ENCODE results near the gene SVEP1.

SVEP1 gene

DNA sequence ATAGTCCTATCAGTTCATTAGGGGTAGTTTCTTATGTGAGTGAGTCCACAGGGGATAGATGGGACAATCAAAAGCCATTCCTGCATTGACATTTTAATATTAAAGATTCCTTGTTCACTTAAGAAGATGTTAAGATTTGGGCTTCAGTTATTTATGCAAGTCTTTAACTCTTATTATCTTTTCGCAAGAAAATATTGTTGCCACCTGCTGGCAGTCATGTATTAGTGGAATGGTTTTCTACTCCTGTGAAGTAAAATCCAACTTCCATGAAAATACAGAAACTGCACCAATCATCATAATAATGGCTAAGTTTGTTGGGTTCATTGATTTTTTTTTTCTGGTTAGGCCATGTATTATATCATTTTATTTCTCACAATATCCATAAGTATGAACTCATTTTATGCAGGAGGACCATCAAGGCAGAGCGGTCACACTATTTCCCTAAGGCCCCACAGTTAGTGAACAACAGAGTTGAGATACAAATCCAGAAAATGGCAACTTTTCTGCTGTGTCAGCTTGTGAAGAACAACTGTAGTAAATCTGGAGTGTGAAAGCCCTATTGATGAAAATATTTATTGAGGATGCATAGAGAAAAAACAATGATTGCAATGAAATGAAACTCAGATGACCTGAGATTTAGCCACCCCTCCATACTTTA, 153.4 kb downstream of the SVEP1 start:
- Histone ChIP-seq H3K4me1 (ENCODE audit: control insufficient read depth, insufficient read depth, low read length) (no peaks in the 10 kb centered on the region), H3K27ac (ENCODE audit: extremely low read depth, low read depth, low read length) (no peak overlapping the region), H3K36me3 (ENCODE audit: control insufficient read depth in 2 of 2, insufficient read depth in 1 of 2, low read length in 2 of 2) (no peaks in the 10 kb centered on the region), H3K9me3 (ENCODE audit: control insufficient read depth, insufficient read depth, low read depth, low read length) (no peaks in the 10 kb centered on the region), H3K4me3 (ENCODE audit: low read depth, low read length) (no peak overlapping the region)
- no peak for TF ChIP-seq ZNF585B (tag by site-specific recombination; IDR thresholded peaks at IDR 0.05)
- TF ChIP-seq ZNF394 (tag by site-specific recombination; IDR thresholded peaks at IDR 0.05; ENCODE audit: borderline replicate concordance), result no peak
- TF ChIP-seq ZNF600 (tag by site-specific recombination; IDR thresholded peaks at IDR 0.05), result no peak
- TF ChIP-seq ZNF23 (tag by site-specific recombination; IDR thresholded peaks at IDR 0.05; ENCODE audit: borderline replicate concordance), result no peak
- no peak for TF ChIP-seq HOXD13 (CRISPR knock-in tag; IDR thresholded peaks at IDR 0.05; ENCODE audit: borderline replicate concordance)
- TF ChIP-seq ZBTB17 (tag by site-specific recombination; IDR thresholded peaks at IDR 0.05), result no peak
- no peak for TF ChIP-seq ZNF416 (tag by site-specific recombination; IDR thresholded peaks at IDR 0.05)
- TF ChIP-seq SP7 (tag by site-specific recombination; IDR thresholded peaks at IDR 0.05), result no peak
- TF ChIP-seq ZNF19 (tag by site-specific recombination; IDR thresholded peaks at IDR 0.05; ENCODE audit: low read depth), result no peak
- TF ChIP-seq, protein P1, sequence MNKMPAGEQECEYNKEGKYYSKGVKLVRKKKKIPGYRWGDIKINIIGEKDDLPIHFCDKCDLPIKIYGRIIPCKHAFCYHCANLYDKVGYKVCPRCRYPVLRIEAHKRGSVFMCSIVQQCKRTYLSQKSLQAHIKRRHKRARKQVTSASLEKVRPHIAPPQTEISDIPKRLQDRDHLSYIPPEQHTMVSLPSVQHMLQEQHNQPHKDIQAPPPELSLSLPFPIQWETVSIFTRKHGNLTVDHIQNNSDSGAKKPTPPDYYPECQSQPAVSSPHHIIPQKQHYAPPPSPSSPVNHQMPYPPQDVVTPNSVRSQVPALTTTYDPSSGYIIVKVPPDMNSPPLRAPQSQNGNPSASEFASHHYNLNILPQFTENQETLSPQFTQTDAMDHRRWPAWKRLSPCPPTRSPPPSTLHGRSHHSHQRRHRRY (tag by site-specific recombination; IDR thresholded peaks at IDR 0.05), result no peak
- TF ChIP-seq, protein P2, sequence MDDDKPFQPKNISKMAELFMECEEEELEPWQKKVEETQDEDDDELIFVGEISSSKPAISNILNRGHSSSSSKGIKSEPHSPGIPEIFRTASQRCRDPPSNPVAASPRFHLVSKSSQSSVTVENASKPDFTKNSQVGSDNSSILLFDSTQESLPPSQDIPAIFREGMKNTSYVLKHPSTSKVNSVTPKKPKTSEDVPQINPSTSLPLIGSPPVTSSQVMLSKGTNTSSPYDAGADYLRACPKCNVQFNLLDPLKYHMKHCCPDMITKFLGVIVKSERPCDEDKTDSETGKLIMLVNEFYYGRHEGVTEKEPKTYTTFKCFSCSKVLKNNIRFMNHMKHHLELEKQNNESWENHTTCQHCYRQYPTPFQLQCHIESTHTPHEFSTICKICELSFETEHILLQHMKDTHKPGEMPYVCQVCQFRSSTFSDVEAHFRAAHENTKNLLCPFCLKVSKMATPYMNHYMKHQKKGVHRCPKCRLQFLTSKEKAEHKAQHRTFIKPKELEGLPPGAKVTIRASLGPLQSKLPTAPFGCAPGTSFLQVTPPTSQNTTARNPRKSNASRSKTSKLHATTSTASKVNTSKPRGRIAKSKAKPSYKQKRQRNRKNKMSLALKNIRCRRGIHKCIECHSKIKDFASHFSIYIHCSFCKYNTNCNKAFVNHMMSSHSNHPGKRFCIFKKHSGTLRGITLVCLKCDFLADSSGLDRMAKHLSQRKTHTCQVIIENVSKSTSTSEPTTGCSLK (tag by site-specific recombination; IDR thresholded peaks at IDR 0.05), result no peak
- no peak for TF ChIP-seq ZNF521 (tag by site-specific recombination; IDR thresholded peaks at IDR 0.05)
- ChIA-PET CTCF (interaction anchor here (0.7 kb wide), 1 partner anchor 731 kb away, joined by 3 read pairs; no protein-coding TSS in a partner anchor), POLR2A (no interaction called here)

DNA sequence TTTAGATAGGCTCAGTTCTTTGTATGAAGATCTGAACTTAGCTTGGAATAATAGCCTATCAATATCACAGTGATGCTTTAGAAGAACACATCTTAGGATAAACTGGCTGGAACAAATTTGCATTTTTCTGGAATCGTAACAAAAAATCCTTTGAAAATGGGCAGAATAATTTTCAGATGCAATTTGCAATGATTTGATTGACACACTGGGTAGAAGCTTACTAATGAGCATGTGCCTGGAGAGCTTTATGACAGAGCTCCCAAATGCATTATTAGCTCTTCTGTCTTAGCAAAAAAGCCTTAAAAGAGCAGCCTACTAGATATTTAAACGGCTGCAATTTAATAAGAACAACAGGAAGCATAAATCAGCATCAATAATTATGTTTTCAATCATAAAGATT, 165.1 kb downstream of the SVEP1 start:
- H3K4me3 ChIP-seq (ENCODE audit: low read depth, low read length), result no peak overlapping the region
- H3K4me1 ChIP-seq (ENCODE audit: control insufficient read depth, insufficient read depth, low read length), result no peaks in the 10 kb centered on the region
- ChIA-PET POLR2A (no interaction called here), CTCF (interaction anchor here (0.7 to 1.0 kb wide), 2 partner anchors 13 to 197 kb away, joined by 3 read pairs; no protein-coding TSS in a partner anchor)
- no peaks in the 10 kb centered on the region for H3K36me3 ChIP-seq (ENCODE audit: control insufficient read depth in 2 of 2, insufficient read depth in 1 of 2, low read length in 2 of 2)
- H3K9me3 ChIP-seq (ENCODE audit: control insufficient read depth, insufficient read depth, low read depth, low read length), result no peaks in the 10 kb centered on the region
- H3K27ac ChIP-seq (ENCODE audit: extremely low read depth, low read depth, low read length), result no peak overlapping the region
- no peak for TF ChIP-seq TCF7L2 (IDR thresholded peaks at IDR 0.05; ENCODE audit: borderline replicate concordance, low read depth, low read length)
- TF ChIP-seq, protein P3, sequence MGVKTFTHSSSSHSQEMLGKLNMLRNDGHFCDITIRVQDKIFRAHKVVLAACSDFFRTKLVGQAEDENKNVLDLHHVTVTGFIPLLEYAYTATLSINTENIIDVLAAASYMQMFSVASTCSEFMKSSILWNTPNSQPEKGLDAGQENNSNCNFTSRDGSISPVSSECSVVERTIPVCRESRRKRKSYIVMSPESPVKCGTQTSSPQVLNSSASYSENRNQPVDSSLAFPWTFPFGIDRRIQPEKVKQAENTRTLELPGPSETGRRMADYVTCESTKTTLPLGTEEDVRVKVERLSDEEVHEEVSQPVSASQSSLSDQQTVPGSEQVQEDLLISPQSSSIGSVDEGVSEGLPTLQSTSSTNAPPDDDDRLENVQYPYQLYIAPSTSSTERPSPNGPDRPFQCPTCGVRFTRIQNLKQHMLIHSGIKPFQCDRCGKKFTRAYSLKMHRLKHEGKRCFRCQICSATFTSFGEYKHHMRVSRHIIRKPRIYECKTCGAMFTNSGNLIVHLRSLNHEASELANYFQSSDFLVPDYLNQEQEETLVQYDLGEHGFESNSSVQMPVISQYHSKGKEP (tag by site-specific recombination; IDR thresholded peaks at IDR 0.05), result no peak
- TF ChIP-seq, protein P4, sequence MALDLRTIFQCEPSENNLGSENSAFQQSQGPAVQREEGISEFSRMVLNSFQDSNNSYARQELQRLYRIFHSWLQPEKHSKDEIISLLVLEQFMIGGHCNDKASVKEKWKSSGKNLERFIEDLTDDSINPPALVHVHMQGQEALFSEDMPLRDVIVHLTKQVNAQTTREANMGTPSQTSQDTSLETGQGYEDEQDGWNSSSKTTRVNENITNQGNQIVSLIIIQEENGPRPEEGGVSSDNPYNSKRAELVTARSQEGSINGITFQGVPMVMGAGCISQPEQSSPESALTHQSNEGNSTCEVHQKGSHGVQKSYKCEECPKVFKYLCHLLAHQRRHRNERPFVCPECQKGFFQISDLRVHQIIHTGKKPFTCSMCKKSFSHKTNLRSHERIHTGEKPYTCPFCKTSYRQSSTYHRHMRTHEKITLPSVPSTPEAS (tag by site-specific recombination; IDR thresholded peaks at IDR 0.05), result no peak
- TF ChIP-seq ZNF404 (tag by site-specific recombination; IDR thresholded peaks at IDR 0.05), result no peak
- no peak for TF ChIP-seq ZNF426 (tag by site-specific recombination; IDR thresholded peaks at IDR 0.05)
- TF ChIP-seq FEZF1 (tag by site-specific recombination; IDR thresholded peaks at IDR 0.05), result no peak
- TF ChIP-seq, protein P5, sequence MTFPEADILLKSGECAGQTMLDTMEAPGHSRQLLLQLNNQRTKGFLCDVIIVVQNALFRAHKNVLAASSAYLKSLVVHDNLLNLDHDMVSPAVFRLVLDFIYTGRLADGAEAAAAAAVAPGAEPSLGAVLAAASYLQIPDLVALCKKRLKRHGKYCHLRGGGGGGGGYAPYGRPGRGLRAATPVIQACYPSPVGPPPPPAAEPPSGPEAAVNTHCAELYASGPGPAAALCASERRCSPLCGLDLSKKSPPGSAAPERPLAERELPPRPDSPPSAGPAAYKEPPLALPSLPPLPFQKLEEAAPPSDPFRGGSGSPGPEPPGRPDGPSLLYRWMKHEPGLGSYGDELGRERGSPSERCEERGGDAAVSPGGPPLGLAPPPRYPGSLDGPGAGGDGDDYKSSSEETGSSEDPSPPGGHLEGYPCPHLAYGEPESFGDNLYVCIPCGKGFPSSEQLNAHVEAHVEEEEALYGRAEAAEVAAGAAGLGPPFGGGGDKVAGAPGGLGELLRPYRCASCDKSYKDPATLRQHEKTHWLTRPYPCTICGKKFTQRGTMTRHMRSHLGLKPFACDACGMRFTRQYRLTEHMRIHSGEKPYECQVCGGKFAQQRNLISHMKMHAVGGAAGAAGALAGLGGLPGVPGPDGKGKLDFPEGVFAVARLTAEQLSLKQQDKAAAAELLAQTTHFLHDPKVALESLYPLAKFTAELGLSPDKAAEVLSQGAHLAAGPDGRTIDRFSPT (tag by site-specific recombination; IDR thresholded peaks at IDR 0.05), result no peak
- no peak for TF ChIP-seq ZNF175 (tag by site-specific recombination; IDR thresholded peaks at IDR 0.05)
